COLO668 (cell line): Measurements from ENCODE around the gene RAVER1.

Experiments
- DNase-seq: peaks from one replicate; lab custom pipeline; 2025; ENCODE audit not compliant: unreplicated experiment; lab: John Stamatoyannopoulos, UW

The RAVER1 gene

GRCh38 chr19:10318807-10319682 is 14.3 kb downstream of the RAVER1 start:
- no peak for DNase-seq

- no peak for DNase-seq
Measured at GRCh38 chr19:10317857-10318462, 15.4 kb downstream of the RAVER1 start.

- DNase-seq, result no peak
Measured at GRCh38 chr19:10317045-10317856, 16.1 kb downstream of the RAVER1 start.

GRCh38 chr19:10316229-10317044 is 16.9 kb downstream of the RAVER1 start:
- no peak for DNase-seq

GRCh38 chr19:10315335-10316214 is 17.8 kb downstream of the RAVER1 start, which contains the start of gene FDX2:
Gene FDX2, minus strand, starts transcription at chr19:10316015. Its CDS starts 19 bp downstream, at chr19:10315996.
- peak; percentile 96 for DNase-seq

GRCh38 chr19:10309423-10309822 is 23.9 kb downstream of the RAVER1 start, which contains the start of gene ZGLP1:
Gene ZGLP1, minus strand, starts transcription at chr19:10309815.
- DNase-seq, result no peak

- no peak for DNase-seq
Measured at GRCh38 chr19:10306327-10306726, 27.0 kb downstream of the RAVER1 start.

- no peak for DNase-seq
Measured at GRCh38 chr19:10305139-10305806, 28.1 kb downstream of the RAVER1 start.

- no peak for DNase-seq
Measured at GRCh38 chr19:10299545-10300458, 33.5 kb downstream of the RAVER1 start.

GRCh38 chr19:10295847-10296591 is 37.3 kb downstream of the RAVER1 start:
- DNase-seq, result no peak

- no peak for DNase-seq
Measured at GRCh38 chr19:10295305-10295846, 38.0 kb downstream of the RAVER1 start.

GRCh38 chr19:10294368-10294697 is 39.0 kb downstream of the RAVER1 start:
- DNase-seq, result no peak

GRCh38 chr19:10293637-10294367 is 39.5 kb downstream of the RAVER1 start:
- DNase-seq, result no peak

- DNase-seq, result no peak
Measured at GRCh38 chr19:10292789-10293636, 40.3 kb downstream of the RAVER1 start.

GRCh38 chr19:10292206-10292788 is 41.0 kb downstream of the RAVER1 start:
- DNase-seq, result peak; percentile 58
